ENCODE measurements around the gene OGFOD3. TPM values are rescaled to one million over a fixed set of nuclear protein-coding genes. Genes with fewer than 3 reads are reported as not detected.

The OGFOD3 gene
- total and polyA plus RNA-seq, 2 experiments from 2014 or later, result 38.1 to 44.7 TPM

- H3K27ac ChIP-seq, result no peak overlapping the region
Observed at GRCh38 chr17:82339634-82340580, 78.5 kb downstream of the OGFOD3 start.

More at GRCh38 chr17:82339634-82340580, 78.5 kb downstream of the OGFOD3 start:
- no peaks in the 10 kb centered on the region for H3F3A ChIP-seq (ENCODE audit: insufficient read depth)
- H3K36me3 ChIP-seq (ENCODE audit: low read depth), result no peaks in the 10 kb centered on the region
- 35 to 48% methylated on average over 8 to 10 of the region's 10 CpGs for WGBS, 2 experiments (ENCODE audit: low coverage in 1 of 2, low lambda C conversion rate in 2 of 2, missing lambda C conversion rate in 2 of 2)
- in situ Hi-C loops (cut with MboI), result no loop called here
- peak overlapping the region; percentile 28 for H3K9ac ChIP-seq
- H3K9me3 ChIP-seq (ENCODE audit: low read depth), result no peaks in the 10 kb centered on the region
- H2AFZ ChIP-seq, result peak overlapping the region; percentile 87
- H3K27me3 ChIP-seq (replicated peaks; ENCODE audit: insufficient read depth), result no peaks in the 10 kb centered on the region
- no peaks in the 10 kb centered on the region for H3K9me2 ChIP-seq (ENCODE audit: insufficient read depth)
- H3K4me3 ChIP-seq, result peak overlapping the region; percentile 64
- peaks cover 5% of the 10 kb centered on the region; the same call in 1 of the 2 replicates for H3K4me1 ChIP-seq (ENCODE audit: insufficient read depth)
- H4K20me1 ChIP-seq (ENCODE audit: insufficient read depth), result no peaks in the 10 kb centered on the region
- no peak for DNase-seq
- peak overlapping the region; percentile 91 for H3K4me2 ChIP-seq (ENCODE audit: unreplicated experiment)
- TF ChIP-seq EZH2phosphoT487 (IDR thresholded peaks at IDR 0.05; ENCODE audit: insufficient read depth, low read depth) (no peak), EZH2 (IDR thresholded peaks at IDR 0.05; ENCODE audit: insufficient read depth, poor library complexity, severe bottlenecking) (no peak)
- H3K79me2 ChIP-seq (ENCODE audit: insufficient read depth), result no peaks in the 10 kb centered on the region

Small RNA genes lying within 50 kb of the gene (small RNA-seq; reads per million reads assigned to genes)
- gene RF00019 (ENCODE audit: low read depth, low replicate concordance), result not detected

Other genes starting within 250 kb of the OGFOD3 start
- 12.3 and 15.3 TPM in 2 replicates for gene CCDC57, start 205.7 kb downstream of the OGFOD3 start, total RNA-seq (2014; rRNA removed; shearing (Covaris generic))
- 6.2 and 10.6 TPM in 2 replicates for gene CCDC57, start 205.7 kb downstream of the OGFOD3 start, polyA plus RNA-seq (2016; fragmentation: Nextera tagmentation; extraction: Ambion mirVana)
- 550 and 595 TPM in 2 replicates for gene SLC16A3, start 189.5 kb downstream of the OGFOD3 start, total RNA-seq (2014; rRNA removed; shearing (Covaris generic))
- gene SLC16A3, start 189.5 kb downstream of the OGFOD3 start, polyA plus RNA-seq (2016; fragmentation: Nextera tagmentation; extraction: Ambion mirVana), result 95.5 and 97.7 TPM in 2 replicates
- gene CSNK1D, start 144.9 kb downstream of the OGFOD3 start, total RNA-seq (2014; rRNA removed; shearing (Covaris generic)), result 24.5 and 35.1 TPM in 2 replicates
- 102 and 114 TPM in 2 replicates for gene CSNK1D, start 144.9 kb downstream of the OGFOD3 start, polyA plus RNA-seq (2016; fragmentation: Nextera tagmentation; extraction: Ambion mirVana)
- gene CD7, start 101.0 kb downstream of the OGFOD3 start, total RNA-seq (2014; rRNA removed; shearing (Covaris generic)), result 0.22 TPM in 1 of 2 replicates, not detected in the other
- 0.23 TPM in 1 of 2 replicates, not detected in the other for gene CD7, start 101.0 kb downstream of the OGFOD3 start, polyA plus RNA-seq (2016; fragmentation: Nextera tagmentation; extraction: Ambion mirVana)
- gene SECTM1, start 84.8 kb downstream of the OGFOD3 start, total RNA-seq (2014; rRNA removed; shearing (Covaris generic)), result 1.4 and 3.0 TPM in 2 replicates
- gene SECTM1, start 84.8 kb downstream of the OGFOD3 start, polyA plus RNA-seq (2016; fragmentation: Nextera tagmentation; extraction: Ambion mirVana), result 1.4 TPM in 2 replicates
- gene TEX19, start 59.3 kb downstream of the OGFOD3 start, total RNA-seq (2014; rRNA removed; shearing (Covaris generic)), result not detected in 2 replicates
- not detected in 2 replicates for gene TEX19, start 59.3 kb downstream of the OGFOD3 start, polyA plus RNA-seq (2016; fragmentation: Nextera tagmentation; extraction: Ambion mirVana)
- gene UTS2R, start 46.8 kb downstream of the OGFOD3 start, total RNA-seq (2014; rRNA removed; shearing (Covaris generic)), result not detected in 2 replicates
- gene UTS2R, start 46.8 kb downstream of the OGFOD3 start, polyA plus RNA-seq (2016; fragmentation: Nextera tagmentation; extraction: Ambion mirVana), result not detected in 2 replicates
- 5.9 and 9.7 TPM in 2 replicates for gene HEXD, start 239 bp downstream of the OGFOD3 start, total RNA-seq (2014; rRNA removed; shearing (Covaris generic))
- gene HEXD, start 239 bp downstream of the OGFOD3 start, polyA plus RNA-seq (2016; fragmentation: Nextera tagmentation; extraction: Ambion mirVana), result 4.1 and 5.7 TPM in 2 replicates
- 66.5 and 93.6 TPM in 2 replicates for gene CYBC1, start 32.2 kb upstream of the OGFOD3 start, total RNA-seq (2014; rRNA removed; shearing (Covaris generic))
- 54.0 and 58.3 TPM in 2 replicates for gene CYBC1, start 32.2 kb upstream of the OGFOD3 start, polyA plus RNA-seq (2016; fragmentation: Nextera tagmentation; extraction: Ambion mirVana)
- gene NARF, start 40.2 kb upstream of the OGFOD3 start, total RNA-seq (2014; rRNA removed; shearing (Covaris generic)), result 55.2 and 69.0 TPM in 2 replicates
- 67.2 and 70.2 TPM in 2 replicates for gene NARF, start 40.2 kb upstream of the OGFOD3 start, polyA plus RNA-seq (2016; fragmentation: Nextera tagmentation; extraction: Ambion mirVana)
- gene FOXK2, start 101.1 kb upstream of the OGFOD3 start, total RNA-seq (2014; rRNA removed; shearing (Covaris generic)), result 38.4 and 43.0 TPM in 2 replicates
- 5.6 and 6.6 TPM in 2 replicates for gene FOXK2, start 101.1 kb upstream of the OGFOD3 start, polyA plus RNA-seq (2016; fragmentation: Nextera tagmentation; extraction: Ambion mirVana)
- 87.3 and 118 TPM in 2 replicates for gene WDR45B, start 229.9 kb upstream of the OGFOD3 start, total RNA-seq (2014; rRNA removed; shearing (Covaris generic))
- gene WDR45B, start 229.9 kb upstream of the OGFOD3 start, polyA plus RNA-seq (2016; fragmentation: Nextera tagmentation; extraction: Ambion mirVana), result 87.8 and 91.6 TPM in 2 replicates

All from GM23248 (cell line).